Small intestine (tissue), 7 donors: ENCODE measurements around the gene SLC6A7. TPM values are rescaled to one million over a fixed set of nuclear protein-coding genes. Genes with fewer than 3 reads are reported as not detected.

Experiments
- DNase-seq, 2 donors: peaks; one replicate each; pipeline versions ENCODE4 v3.0.0 to v3.0.0-alpha.2; 2013
- FAIRE-seq: peaks from 2 replicates; lab custom pipeline; 2012; peaks lifted over from hg19 to GRCh38; lab: Jason Lieb, UNC
- H3K27ac ChIP-seq, 3 donors: one replicate each; pipeline ENCODE4 v1.5.1; 2013; ENCODE audit warnings: low read length in 2 of 3, mild to moderate bottlenecking in 2 of 3, control low read depth in 1 of 3, inconsistent platforms in 1 of 3, low read depth in 1 of 3, moderate library complexity in 1 of 3
- H3K27me3 ChIP-seq, 3 donors: one replicate each; pipeline ENCODE4 v1.6.1; 2013; ENCODE audit warnings: low read length in 3 of 3, inconsistent platforms in 1 of 3; ENCODE audit not compliant: control insufficient read depth in 3 of 3, insufficient read depth in 3 of 3
- H3K36me3 ChIP-seq, 3 donors: one replicate each; pipeline ENCODE4 v1.6.1; 2013; ENCODE audit warnings: low read length in 3 of 3, inconsistent platforms in 1 of 3, low read depth in 1 of 3, mild to moderate bottlenecking in 1 of 3, moderate library complexity in 1 of 3; ENCODE audit not compliant: control insufficient read depth in 3 of 3, insufficient read depth in 2 of 3
- H3K4me1 ChIP-seq, 3 donors: one replicate each; pipeline ENCODE4 v1.6.1; 2013; ENCODE audit warnings: low read length in 2 of 3, inconsistent platforms in 1 of 3, low read depth in 1 of 3, mild to moderate bottlenecking in 1 of 3, moderate library complexity in 1 of 3; ENCODE audit not compliant: control insufficient read depth in 3 of 3, insufficient read depth in 2 of 3
- H3K4me3 ChIP-seq, 3 donors: one replicate each; pipeline ENCODE4 v1.5.1; 2013; ENCODE audit warnings: low read length in 3 of 3, control low read depth in 1 of 3, inconsistent platforms in 1 of 3, low read depth in 1 of 3, mild to moderate bottlenecking in 1 of 3, moderate library complexity in 1 of 3
- H3K9me3 ChIP-seq, 2 donors: one replicate each; pipeline ENCODE4 v1.6.1; 2013; ENCODE audit warnings: low read depth in 1 of 2, low read length in 1 of 2; ENCODE audit not compliant: control insufficient read depth in 2 of 2, insufficient read depth in 1 of 2
- WGBS, 3 donors: extraction: QIAGEN DNeasy Blood & Tissue Kit; methylation state at CpG; one replicate each; pipeline ENCODE4 v1.1.7; 2013; 5-methylcytosine and 5-hydroxymethylcytosine counted together
- polyA plus RNA-seq, 4 donors: library from polyadenylated mRNA; stranded (reverse) in 3 of 4; unstranded in 1 of 4; fragments of 200-250 nt in 3 of 4; fragments of 120-200 nt in 1 of 4; gene quantifications; one replicate each; pipeline versions ENCODE4 v1.2.1 to v1.2.3, GENCODE V29; 2013
- donor health status: healthy with polysubstance abuse.
- donor health status: control.
- donor health status: control.
- donor health status: Bipolar disorder and iron deficiency.
- donor health status: healthy.

The SLC6A7 gene
- polyA plus RNA-seq, 4 donors = 0.81 to 7.1 (median 2.2) TPM

GRCh38 chr5:150256410-150257064, 66.7 kb downstream of the SLC6A7 start:
- H3K27ac ChIP-seq = no peak overlapping the region
- H3K4me3 ChIP-seq = no peak overlapping the region
- H3K9me3 ChIP-seq = no peaks in the 10 kb centered on the region
- 61 to 77% (median 71%) methylated on average over 12 of the region's 12 CpGs for WGBS, 3 donors
- H3K4me1 ChIP-seq = no peaks in the 10 kb centered on the region
- no peak for FAIRE-seq
- no peaks in the 10 kb centered on the region for H3K36me3 ChIP-seq
- H3K27me3 ChIP-seq = no peaks in the 10 kb centered on the region
- DNase-seq = no peak

- H3K36me3 ChIP-seq = no peaks in the 10 kb centered on the region
- FAIRE-seq = no peak
- DNase-seq = peak in 1 of 2 donors; percentile 8
- H3K4me3 ChIP-seq = no peak overlapping the region
- no peaks in the 10 kb centered on the region for H3K4me1 ChIP-seq
- no peaks in the 10 kb centered on the region for H3K27me3 ChIP-seq
- H3K9me3 ChIP-seq = no peaks in the 10 kb centered on the region
- H3K27ac ChIP-seq = no peak overlapping the region
- 42 to 79% (median 59%) methylated on average over 11 of the region's 11 CpGs for WGBS, 3 donors
Measured at GRCh38 chr5:150257424-150257823, 67.6 kb downstream of the SLC6A7 start.

- H3K9me3 ChIP-seq = no peaks in the 10 kb centered on the region
- FAIRE-seq (no peak), DNase-seq (no peak)
- WGBS, 3 donors = 75 to 84% (median 77%) methylated on average over 6 of the region's 6 CpGs
- H3K4me3 ChIP-seq = no peak overlapping the region
- no peak overlapping the region for H3K27ac ChIP-seq
- H3K27me3 ChIP-seq = no peaks in the 10 kb centered on the region
- H3K36me3 ChIP-seq = no peaks in the 10 kb centered on the region
- H3K4me1 ChIP-seq = no peaks in the 10 kb centered on the region
Measured at GRCh38 chr5:150258130-150258529, 68.3 kb downstream of the SLC6A7 start.

Other genes starting within 250 kb of the SLC6A7 start
- 1 to 10 TPM in 1 of 4 donors, under 1 TPM in 1, not detected in 2; 0.03 to 1.3 TPM for gene PDE6A, start 245.3 kb upstream of the SLC6A7 start, polyA plus RNA-seq
- gene SLC26A2, start 229.3 kb upstream of the SLC6A7 start, polyA plus RNA-seq = 100 to 1,000 TPM in 1 of 4 donors, 1 to 10 TPM in 3; 2.7 to 155 (median 5.5) TPM
- 1 to 10 TPM; 1.6 to 5.9 (median 3.0) TPM for gene TIGD6, start 189.4 kb upstream of the SLC6A7 start, polyA plus RNA-seq
- 10 to 100 TPM in 3 of 4 donors, 1 to 10 TPM in 1; 8.1 to 35.1 (median 13.4) TPM for gene HMGXB3, start 189.3 kb upstream of the SLC6A7 start, polyA plus RNA-seq
- gene CSF1R, start 103.5 kb upstream of the SLC6A7 start, polyA plus RNA-seq = 10 to 100 TPM in 1 of 4 donors, 1 to 10 TPM in 3; 4.1 to 31.1 (median 6.1) TPM
- gene PDGFRB, start 34.2 kb upstream of the SLC6A7 start, polyA plus RNA-seq = 10 to 100 TPM in 2 of 4 donors, 1 to 10 TPM in 1, under 1 TPM in 1; 0.45 to 31.6 (median 11.8) TPM
- gene CDX1, start 23.3 kb upstream of the SLC6A7 start, polyA plus RNA-seq = 100 to 1,000 TPM; 205 to 308 (median 228) TPM
- gene CAMK2A, start 99.7 kb downstream of the SLC6A7 start, polyA plus RNA-seq = under 1 TPM in 2 of 4 donors, not detected in 2; 0.46 to 0.52 TPM
- gene ARSI, start 112.8 kb downstream of the SLC6A7 start, polyA plus RNA-seq = 1 to 10 TPM in 1 of 4 donors, under 1 TPM in 1, not detected in 2; 0.40 to 1.4 TPM
- 10 to 100 TPM; 18.3 to 29.7 (median 20.6) TPM for gene TCOF1, start 167.6 kb downstream of the SLC6A7 start, polyA plus RNA-seq
- gene CD74, start 222.8 kb downstream of the SLC6A7 start, polyA plus RNA-seq = 100 to 1,000 TPM; 288 to 939 (median 754) TPM